Astrocyte of the hippocampus (primary cell): ENCODE results near the gene TH.

ENCODE experiments used
- DNase-seq: peaks from one replicate; pipeline ENCODE4 v3.0.0; 2011; ENCODE audit warnings: low read depth, low spot score

TH gene

GRCh38 chr11:2178055-2178773 lies 6.6 kb upstream of the TH start:
- DNase-seq = peak; percentile 30

- no peak for DNase-seq
Observed at GRCh38 chr11:2177076-2177475, 5.5 kb upstream of the TH start.

- DNase-seq = no peak
Observed at GRCh38 chr11:2176389-2176900, 4.8 kb upstream of the TH start.

GRCh38 chr11:2175659-2176058 lies 4.0 kb upstream of the TH start:
- peak; percentile 97 for DNase-seq

GRCh38 chr11:2174361-2174760 lies 2.7 kb upstream of the TH start:
- no peak for DNase-seq

GRCh38 chr11:2173761-2174160 lies 2.1 kb upstream of the TH start:
- DNase-seq = no peak

- DNase-seq = no peak
Observed at GRCh38 chr11:2173150-2173693, 1.6 kb upstream of the TH start.

GRCh38 chr11:2172676-2173075 lies 1.1 kb upstream of the TH start:
- no peak for DNase-seq

- no peak for DNase-seq
Observed at GRCh38 chr11:2169626-2170570, 1.7 kb downstream of the TH start.

- no peak for DNase-seq
Observed at GRCh38 chr11:2169005-2169378, 2.6 kb downstream of the TH start.

- DNase-seq = no peak
Observed at GRCh38 chr11:2168286-2169004, 3.2 kb downstream of the TH start.

GRCh38 chr11:2167141-2168045 lies 4.2 kb downstream of the TH start:
- no peak for DNase-seq

GRCh38 chr11:2166091-2166851 lies 5.3 kb downstream of the TH start:
- no peak for DNase-seq

GRCh38 chr11:2165571-2165970 lies 6.0 kb downstream of the TH start:
- DNase-seq = no peak

- DNase-seq = no peak
Observed at GRCh38 chr11:2164861-2165555, 6.6 kb downstream of the TH start.

- DNase-seq = no peak
Observed at GRCh38 chr11:2164081-2164480, 7.5 kb downstream of the TH start.

- DNase-seq = no peak
Observed at GRCh38 chr11:2163428-2163978, 8.1 kb downstream of the TH start.

- DNase-seq = no peak
Observed at GRCh38 chr11:2160736-2161259, 10.8 kb downstream of the TH start, which contains the start of gene INS. INS (minus strand) TSS chr11:2161209; CDS start chr11:2160971, 238 bp downstream.
